ENCODE measurements around the gene DRC7.

DNA sequence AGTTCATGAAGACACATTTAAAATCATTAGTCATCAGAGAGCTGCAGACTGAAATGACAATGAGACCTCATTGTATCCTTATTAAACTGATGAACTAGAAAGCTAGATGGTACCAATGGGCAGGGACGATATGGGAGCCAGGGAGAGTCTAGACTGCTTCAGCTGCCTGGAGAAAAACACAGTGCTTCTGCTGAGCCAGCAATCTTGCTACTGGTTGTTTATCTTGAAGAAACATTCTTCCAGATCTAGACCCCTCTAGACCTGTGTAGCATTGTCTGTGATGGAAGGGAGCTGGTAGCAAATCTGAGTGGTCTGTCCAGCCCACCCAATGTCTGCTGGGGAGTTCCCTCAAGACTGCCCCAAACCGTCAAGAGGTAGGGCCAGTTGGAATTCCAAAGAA lies 2.0 kb upstream of the DRC7 start:
- TF ChIP-seq POLR2AphosphoS5 (IDR thresholded peaks at IDR 0.05; ENCODE audit: borderline replicate concordance, low read depth, low read length), result no peak
- TF ChIP-seq EZH2 (IDR thresholded peaks at IDR 0.05), result no peak
